Activated CD8-positive, alpha-beta memory T cell treated with anti-CD3 and anti-CD28 coated beads, Interleukin-2, amount 50 U/mL, for 24 hours (primary cell): ENCODE measurements around the gene GIPC1.

Experiments
- DNase-seq: peaks from one replicate; pipeline ENCODE4 v3.0.0-alpha.2; 2020; ENCODE audit errors: extremely low read depth

Gene GIPC1

DNA sequence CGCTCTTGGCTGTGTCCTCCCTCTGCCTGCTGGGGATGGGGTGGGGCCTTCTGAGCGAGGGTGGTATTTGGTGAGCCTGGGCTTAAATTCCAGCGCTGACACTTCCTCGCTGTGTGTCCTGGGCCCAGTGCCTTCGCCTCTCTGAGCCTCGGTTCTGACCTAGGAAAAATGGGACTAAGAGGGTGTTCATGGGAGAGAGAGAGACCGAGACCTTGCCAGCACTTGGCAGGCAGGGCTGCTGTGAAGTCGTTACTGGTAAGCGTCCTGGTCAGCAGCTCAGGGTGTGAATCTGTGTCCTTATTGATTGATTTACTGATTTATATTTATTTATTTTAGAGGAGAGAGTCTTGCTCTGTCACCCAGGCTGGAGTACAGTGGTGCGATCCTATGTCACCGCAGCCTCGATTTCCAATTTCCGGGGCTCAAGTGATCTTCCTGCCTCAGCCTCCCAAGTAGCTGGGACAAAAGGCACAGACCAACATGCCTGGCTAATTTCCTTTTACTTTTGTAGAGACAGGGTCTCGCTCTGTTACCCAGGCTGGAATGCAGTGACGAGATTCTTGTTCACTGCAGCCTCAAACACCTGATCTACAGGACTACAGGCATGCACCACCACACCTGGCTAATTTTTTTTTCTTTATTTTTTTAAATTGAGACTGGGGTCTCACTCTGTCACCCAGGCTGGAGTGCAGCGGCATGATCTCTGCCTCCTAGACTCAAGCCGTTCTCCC is 60.4 kb downstream of the GIPC1 start:
- DNase-seq = no peak

DNA sequence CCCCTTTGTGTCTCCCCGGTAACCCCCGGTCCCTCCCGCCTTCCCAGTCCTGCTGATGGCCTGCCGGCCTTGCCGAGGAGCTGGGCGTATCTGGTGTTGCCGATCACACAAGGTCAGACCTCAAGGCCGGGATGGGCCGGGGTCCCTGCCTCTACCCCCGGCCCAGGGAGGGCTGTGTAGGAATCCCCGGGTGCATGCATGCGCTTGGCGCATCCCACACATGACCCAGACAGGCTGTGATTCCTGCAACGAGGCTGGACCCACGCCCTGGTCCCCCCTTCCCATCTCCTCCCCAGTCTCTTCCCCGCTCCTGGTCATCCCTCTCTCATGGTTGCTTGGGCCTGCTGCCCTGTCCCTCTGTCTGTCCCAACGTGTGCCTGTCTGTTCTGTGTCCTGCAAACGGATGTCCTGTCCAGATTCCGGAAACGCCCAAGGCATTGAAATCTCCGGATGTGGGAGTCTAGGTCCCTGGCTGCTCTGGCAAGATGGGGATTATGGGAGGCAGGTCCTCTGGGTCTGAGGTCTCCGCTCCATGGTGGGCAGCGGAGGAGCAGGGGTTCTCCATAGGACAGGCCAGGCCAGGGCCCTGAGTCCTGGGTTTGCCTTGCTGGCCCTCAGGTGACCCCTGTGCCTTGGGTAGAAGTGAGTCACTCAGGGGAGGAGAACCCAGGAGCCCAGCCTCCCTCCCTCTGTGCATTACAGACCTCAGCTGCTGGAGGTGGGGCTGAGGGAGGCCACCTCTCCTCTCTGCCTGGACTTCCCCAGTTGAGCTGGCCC is 61.2 kb downstream of the GIPC1 start:
- DNase-seq = no peak

DNA sequence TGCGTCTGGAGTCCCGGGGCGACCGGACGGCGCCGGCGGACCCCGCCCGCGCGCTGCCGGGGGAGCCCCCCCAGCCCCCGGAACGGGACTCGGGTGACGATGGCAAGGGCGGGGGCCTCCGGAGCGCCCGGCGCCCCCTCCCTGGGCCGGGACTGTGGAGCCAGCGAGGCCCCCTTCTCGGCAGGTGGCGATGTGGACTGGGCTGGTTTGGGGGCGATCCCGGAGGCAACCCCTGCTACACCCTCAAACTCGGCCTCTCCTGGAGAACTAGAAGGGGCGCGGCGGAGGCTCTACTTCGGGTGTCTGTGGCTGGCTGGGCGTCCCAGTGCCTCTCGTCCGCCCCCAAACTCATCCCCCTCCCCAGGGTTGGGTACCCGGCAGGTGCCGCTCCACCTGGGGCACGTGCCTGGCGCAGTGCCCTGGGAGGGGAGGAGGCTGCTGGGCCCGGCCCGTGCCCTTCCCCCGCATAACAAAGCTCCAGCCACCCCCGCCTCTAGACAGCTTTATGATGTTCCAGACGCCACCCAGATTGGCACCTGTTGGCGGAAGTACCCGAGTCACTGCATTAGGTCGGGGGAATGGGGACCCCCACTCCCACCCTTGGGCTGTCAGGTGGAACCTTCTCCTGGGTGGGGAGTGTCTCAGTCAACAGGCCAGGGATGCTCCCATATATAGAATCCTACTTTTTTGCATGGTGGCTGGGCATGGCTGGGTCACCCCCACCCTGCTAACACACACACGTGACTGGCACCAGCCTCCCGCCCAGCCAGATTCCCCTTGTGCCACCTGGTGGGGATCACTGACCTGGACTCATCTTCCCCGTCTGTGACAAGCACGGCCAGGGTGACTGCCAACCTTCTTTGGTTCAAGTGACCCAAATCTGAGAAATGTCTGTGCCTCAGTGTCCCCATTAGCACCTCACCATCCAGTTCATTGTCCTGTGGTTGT is 62.1 kb downstream of the GIPC1 start:
- DNase-seq = no peak

DNA sequence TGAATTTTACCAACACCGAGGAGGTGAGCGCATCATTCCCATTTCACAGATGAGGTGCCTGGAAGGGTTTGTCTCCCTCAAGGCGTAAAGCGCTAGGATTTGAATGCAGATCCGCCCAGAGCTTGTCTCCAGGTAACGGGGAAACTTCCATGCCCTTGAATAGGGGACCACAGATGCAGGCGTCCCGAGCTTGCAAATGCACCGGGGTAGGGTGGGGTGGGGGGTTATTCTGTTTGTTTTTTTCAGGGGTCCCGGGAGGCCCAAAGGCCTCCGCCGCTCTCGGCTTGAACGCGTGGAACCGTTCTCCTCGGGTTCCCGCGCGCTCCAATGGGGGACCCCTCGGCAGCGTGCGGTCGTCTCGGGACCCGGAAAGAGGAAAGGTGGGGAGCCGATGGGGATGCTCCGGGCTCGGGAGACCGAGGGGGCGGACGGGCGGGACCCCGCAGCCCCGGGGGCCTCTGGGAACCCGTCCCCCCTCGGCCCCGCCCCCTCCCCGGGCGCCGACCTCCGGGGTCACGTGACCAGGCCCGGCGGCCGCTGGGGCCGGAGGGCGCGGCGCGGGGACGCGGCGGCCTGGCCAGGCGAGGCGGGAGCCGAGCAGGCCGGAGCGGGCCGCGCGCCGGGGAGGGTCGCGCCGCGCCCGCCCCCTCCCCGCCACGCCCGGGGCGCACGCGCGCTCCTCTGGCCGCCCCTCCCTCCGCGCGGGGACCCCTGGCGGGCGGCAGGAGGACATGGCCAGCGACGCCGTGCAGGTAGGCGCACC is 63.0 kb downstream of the GIPC1 start, which contains the start of gene PKN1:
Gene PKN1, plus strand, starts transcription at position 516 of the 763 bp plus-strand sequence. Its CDS starts 216 bp downstream, at position 732.
- no peak for DNase-seq

DNA sequence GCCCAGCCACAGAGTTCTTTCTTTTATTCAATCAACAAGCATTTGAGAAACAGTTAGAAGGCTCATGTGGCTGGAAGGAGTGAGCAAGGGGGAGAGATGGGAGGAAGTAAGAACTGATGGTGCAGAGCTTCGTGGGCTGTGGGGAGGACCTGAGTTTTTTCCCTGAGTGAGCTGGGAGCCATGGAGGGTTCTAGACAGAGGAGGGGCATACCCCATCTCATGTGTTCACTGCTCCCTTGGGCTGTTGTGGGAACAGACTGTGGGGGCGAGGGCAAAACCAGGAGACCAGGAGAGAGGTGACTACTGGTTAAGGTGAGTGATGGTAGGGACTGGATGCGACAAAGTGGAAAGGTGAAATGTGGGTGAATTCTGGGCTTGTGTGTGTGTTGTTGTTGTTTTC is 65.2 kb downstream of the GIPC1 start:
- no peak for DNase-seq

DNA sequence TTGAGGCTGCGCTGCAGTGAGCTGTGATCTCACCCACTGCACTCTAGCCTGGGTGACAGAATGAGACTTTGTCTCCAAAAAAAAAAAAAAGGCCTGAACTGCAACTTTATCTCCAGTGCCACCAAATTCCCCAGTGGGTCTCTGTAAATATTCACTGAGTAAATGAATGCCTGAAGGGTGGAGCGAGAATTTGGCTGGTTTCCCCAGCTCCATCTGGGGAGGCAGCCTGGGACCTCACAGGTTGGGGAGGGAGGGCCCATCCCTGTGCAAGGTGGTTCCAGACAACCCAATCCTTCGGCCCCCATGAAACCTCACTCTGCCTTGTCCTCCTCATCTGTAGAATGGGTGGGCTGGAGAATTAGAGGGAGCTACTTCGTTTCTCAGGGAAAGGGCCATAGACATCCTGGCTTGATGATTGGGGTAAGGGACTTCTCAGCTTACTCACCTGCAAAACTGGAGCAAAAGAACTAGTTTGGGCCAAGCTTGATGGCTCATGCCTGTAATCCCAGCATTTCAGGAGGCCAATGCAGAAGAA is 67.0 kb downstream of the GIPC1 start:
- DNase-seq = no peak
